ENCODE results near the gene ACP5.

Gene ACP5

GRCh38 chr19:11539495-11540365 is 37.7 kb downstream of the ACP5 start:
- Histone ChIP-seq H3K4me3 (ENCODE audit: low read length) (peak overlapping the region; percentile 61), H3K27ac (ENCODE audit: low read length) (peak overlapping the region; percentile 49)

GRCh38 chr19:11538232-11539036 is 39.0 kb downstream of the ACP5 start, which contains the start of gene CNN1:
CNN1 (plus strand) TSS chr19:11538851; CDS start chr19:11538928, 77 bp downstream.
- H3K36me3 ChIP-seq (ENCODE audit: insufficient read depth, low read depth, low read length) = no peaks in the 10 kb centered on the region
- H3K27me3 ChIP-seq (ENCODE audit: insufficient read depth, low read length) = peaks cover 12% of the 10 kb centered on the region
- H3K9me3 ChIP-seq (ENCODE audit: insufficient read depth, low read depth, low read length) = no peaks in the 10 kb centered on the region
- peaks cover 19% of the 10 kb centered on the region for H3K4me1 ChIP-seq (ENCODE audit: insufficient read depth, low read length)
- H3K9ac ChIP-seq (ENCODE audit: low read depth, low read length) = peak within 1 kb of the TSS; percentile 76; the same call in 1 of the 2 replicates
- H3K4me3 ChIP-seq (ENCODE audit: low read length) = peak within 1 kb of the TSS; percentile 61
- H3K27ac ChIP-seq (ENCODE audit: low read length) = no peak within 1 kb of the TSS

More at GRCh38 chr19:11539495-11540365, 37.7 kb downstream of the ACP5 start:
- H3K36me3 ChIP-seq (ENCODE audit: insufficient read depth, low read depth, low read length) = no peaks in the 10 kb centered on the region
- peaks cover 19% of the 10 kb centered on the region for H3K4me1 ChIP-seq (ENCODE audit: insufficient read depth, low read length)
- H3K9ac ChIP-seq (ENCODE audit: low read depth, low read length) = peak overlapping the region; percentile 88; the same call in 1 of the 2 replicates
- H3K9me3 ChIP-seq (ENCODE audit: insufficient read depth, low read depth, low read length) = no peaks in the 10 kb centered on the region
- peaks cover 5% of the 10 kb centered on the region; the same call in 1 of the 2 replicates for H3K27me3 ChIP-seq (ENCODE audit: insufficient read depth, low read length)

- H3K9me3 ChIP-seq (ENCODE audit: insufficient read depth, low read depth, low read length) = no peaks in the 10 kb centered on the region
- peak overlapping the region; percentile 65 for H3K4me3 ChIP-seq (ENCODE audit: low read length)
- H3K4me1 ChIP-seq (ENCODE audit: insufficient read depth, low read length) = peaks cover 19% of the 10 kb centered on the region
- H3K9ac ChIP-seq (ENCODE audit: low read depth, low read length) = peak overlapping the region; percentile 73; the same call in 1 of the 2 replicates
- H3K27me3 ChIP-seq (ENCODE audit: insufficient read depth, low read length) = peaks cover 12% of the 10 kb centered on the region
- H3K36me3 ChIP-seq (ENCODE audit: insufficient read depth, low read depth, low read length) = no peaks in the 10 kb centered on the region
- no peak overlapping the region for H3K27ac ChIP-seq (ENCODE audit: low read length)
Measured at GRCh38 chr19:11535792-11536595, 41.5 kb downstream of the ACP5 start.

- H3K36me3 ChIP-seq (ENCODE audit: insufficient read depth, low read depth, low read length) = no peaks in the 10 kb centered on the region
- H3K9ac ChIP-seq (ENCODE audit: low read depth, low read length) = no peak overlapping the region
- no peak overlapping the region for H3K27ac ChIP-seq (ENCODE audit: low read length)
- no peak overlapping the region for H3K4me3 ChIP-seq (ENCODE audit: low read length)
- peaks cover 13% of the 10 kb centered on the region for H3K4me1 ChIP-seq (ENCODE audit: insufficient read depth, low read length)
- no peaks in the 10 kb centered on the region for H3K9me3 ChIP-seq (ENCODE audit: insufficient read depth, low read depth, low read length)
- H3K27me3 ChIP-seq (ENCODE audit: insufficient read depth, low read length) = peaks cover 12% of the 10 kb centered on the region
Measured at GRCh38 chr19:11534948-11535347, 42.5 kb downstream of the ACP5 start.

- Histone ChIP-seq H3K4me1 (ENCODE audit: insufficient read depth, low read length) (peaks cover 12% of the 10 kb centered on the region), H3K27me3 (ENCODE audit: insufficient read depth, low read length) (peaks cover 12% of the 10 kb centered on the region), H3K27ac (ENCODE audit: low read length) (no peak overlapping the region), H3K4me3 (ENCODE audit: low read length) (no peak overlapping the region), H3K9me3 (ENCODE audit: insufficient read depth, low read depth, low read length) (no peaks in the 10 kb centered on the region), H3K36me3 (ENCODE audit: insufficient read depth, low read depth, low read length) (no peaks in the 10 kb centered on the region), H3K9ac (ENCODE audit: low read depth, low read length) (no peak overlapping the region)
Measured at GRCh38 chr19:11534538-11534937, 42.9 kb downstream of the ACP5 start.

- no peaks in the 10 kb centered on the region for H3K36me3 ChIP-seq (ENCODE audit: insufficient read depth, low read depth, low read length)
- no peak overlapping the region for H3K27ac ChIP-seq (ENCODE audit: low read length)
- H3K9me3 ChIP-seq (ENCODE audit: insufficient read depth, low read depth, low read length) = no peaks in the 10 kb centered on the region
- H3K27me3 ChIP-seq (ENCODE audit: insufficient read depth, low read length) = peaks cover 12% of the 10 kb centered on the region
- no peak overlapping the region for H3K9ac ChIP-seq (ENCODE audit: low read depth, low read length)
- H3K4me3 ChIP-seq (ENCODE audit: low read length) = no peak overlapping the region
- no peaks in the 10 kb centered on the region for H3K4me1 ChIP-seq (ENCODE audit: insufficient read depth, low read length)
Measured at GRCh38 chr19:11530432-11530831, 47.0 kb downstream of the ACP5 start.

GRCh38 chr19:11528551-11529341 is 48.7 kb downstream of the ACP5 start, which contains the start of gene ECSIT:
ECSIT (minus strand) TSS chr19:11529134; CDS start chr19:11519170, 9,964 bp downstream.
- Histone ChIP-seq H3K27ac (ENCODE audit: low read length) (no peak within 1 kb of the TSS), H3K4me3 (ENCODE audit: low read length) (peak within 1 kb of the TSS; percentile 90), H3K9me3 (ENCODE audit: insufficient read depth, low read depth, low read length) (no peaks in the 10 kb centered on the region), H3K9ac (ENCODE audit: low read depth, low read length) (peak within 1 kb of the TSS; percentile 84), H3K4me1 (ENCODE audit: insufficient read depth, low read length) (no peaks in the 10 kb centered on the region), H3K36me3 (ENCODE audit: insufficient read depth, low read depth, low read length) (no peaks in the 10 kb centered on the region), H3K27me3 (ENCODE audit: insufficient read depth, low read length) (no peaks in the 10 kb centered on the region)

Data from iPS-20b (cell line).